ENCODE measurements around the gene PDZD8. TPM values are rescaled to one million over a fixed set of nuclear protein-coding genes. Genes with fewer than 3 reads are reported as not detected.

The PDZD8 gene
- total RNA-seq, 5 donors from 2014 or later (not counting 1 experiment from before 2014, with no cell fraction given) = 12.8 to 20.8 (median 19.4) TPM

DNA sequence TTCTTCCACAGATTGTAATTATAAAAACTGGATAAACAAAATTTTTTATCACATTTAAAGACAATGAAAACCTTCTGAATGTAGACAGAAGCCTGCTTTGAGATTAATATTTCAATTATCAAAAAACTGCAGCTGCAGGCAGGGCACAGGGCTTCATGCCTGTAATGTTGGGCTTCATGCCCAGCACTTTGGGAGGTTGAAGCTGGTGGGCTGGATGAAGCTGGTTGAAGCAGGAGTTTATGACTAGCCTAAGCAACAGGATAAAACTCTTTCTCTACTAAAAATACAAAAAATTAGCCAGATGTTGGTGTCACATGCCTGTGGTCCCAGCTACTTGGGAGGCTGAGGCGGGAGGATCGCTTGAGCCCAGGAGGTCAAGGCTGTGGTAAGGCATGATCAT lies 41.2 kb downstream of the PDZD8 start:
- Mint-ChIP-seq H3K4me1 (peaks cover 0 to 16% (median 13%) of the 10 kb centered on the region in 3 donors), H3K27me3 (no peaks in the 10 kb centered on the region), H3K4me3 (no peak overlapping the region), H3K27ac (no peak overlapping the region), H3K9me3 (peaks cover 0 to 17% (median 16%) of the 10 kb centered on the region in 3 donors), H3K36me3 (peaks cover 50% of the 10 kb centered on the region)
- WGBS (ENCODE audit: insufficient coverage) = 100% methylated on average over 2 of the region's 2 CpGs
- ATAC-seq (replicated peaks in 1 of 4) (no peak), DNase-seq (no peak)
- H3K27me3 ChIP-seq (replicated peaks in 1 of 2; ENCODE audit: control insufficient read depth in 2 of 2, extremely low read depth in 1 of 2, insufficient read depth in 2 of 2, low read length in 1 of 2) = no peaks in the 10 kb centered on the region
- no peak overlapping the region for H3K4me3 ChIP-seq (ENCODE audit: control insufficient read depth in 1 of 2, extremely low read depth in 1 of 2, low read length in 1 of 2)
- ChIA-PET POLR2A (no interaction called here), CTCF (interaction anchor here in 1 of 2 donors (0.6 kb wide), 1 partner anchor 8 kb away, joined by 4 read pairs; no protein-coding TSS in a partner anchor)
- no peaks in the 10 kb centered on the region for H3K9me3 ChIP-seq
- H3K36me3 ChIP-seq (ENCODE audit: control insufficient read depth in 2 of 2, extremely low read depth in 1 of 2, insufficient read depth in 1 of 2, low read length in 1 of 2) = peaks cover 0 to 4% of the 10 kb centered on the region in 2 donors
- H3K27ac ChIP-seq (ENCODE audit: low read length) = no peak overlapping the region
- no peaks in the 10 kb centered on the region for H3K4me1 ChIP-seq (ENCODE audit: control insufficient read depth in 1 of 2, extremely low read depth in 1 of 2, insufficient read depth in 2 of 2, low read length in 2 of 2)

DNA sequence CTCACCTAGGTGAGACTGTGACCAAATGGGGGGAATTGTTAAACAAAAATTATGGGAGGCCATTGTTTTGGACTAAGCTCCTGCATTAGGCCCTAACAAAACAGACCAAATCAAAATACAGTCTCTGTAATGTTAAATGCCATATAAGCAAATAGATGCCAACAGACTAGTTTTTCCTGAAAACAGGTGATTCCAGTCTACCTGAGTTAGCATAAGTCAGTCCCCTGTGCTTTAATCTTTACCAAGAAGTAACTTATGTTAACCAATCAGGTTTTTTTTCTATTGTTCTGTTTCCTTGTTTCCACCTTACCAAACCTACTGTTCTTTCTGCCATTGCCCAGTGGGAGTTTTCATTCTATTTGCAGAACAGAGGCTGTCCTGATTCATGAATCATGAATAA lies 48.0 kb downstream of the PDZD8 start:
- no peak overlapping the region for H3K27ac Mint-ChIP-seq
- Histone ChIP-seq H3K9me3 (no peaks in the 10 kb centered on the region), H3K4me1 (ENCODE audit: control insufficient read depth in 1 of 2, extremely low read depth in 1 of 2, insufficient read depth in 2 of 2, low read length in 2 of 2) (no peaks in the 10 kb centered on the region), H3K27ac (ENCODE audit: low read length) (no peak overlapping the region), H3K27me3 (replicated peaks in 1 of 2; ENCODE audit: control insufficient read depth in 2 of 2, extremely low read depth in 1 of 2, insufficient read depth in 2 of 2, low read length in 1 of 2) (no peaks in the 10 kb centered on the region), H3K4me3 (ENCODE audit: control insufficient read depth in 1 of 2, extremely low read depth in 1 of 2, low read length in 1 of 2) (no peak overlapping the region), H3K36me3 (ENCODE audit: control insufficient read depth in 2 of 2, extremely low read depth in 1 of 2, insufficient read depth in 1 of 2, low read length in 1 of 2) (peaks cover 0 to 7% of the 10 kb centered on the region in 2 donors)
- DNase-seq (no peak), ATAC-seq (replicated peaks in 1 of 4) (no peak)
- H3K4me1 Mint-ChIP-seq = peaks cover 7 to 22% (median 21%) of the 10 kb centered on the region in 3 donors
- H3K4me3 Mint-ChIP-seq = no peak overlapping the region
- peaks cover 32% of the 10 kb centered on the region for H3K36me3 Mint-ChIP-seq
- ChIA-PET CTCF (no interaction called here), POLR2A (no interaction called here)
- H3K27me3 Mint-ChIP-seq = no peaks in the 10 kb centered on the region
- H3K9me3 Mint-ChIP-seq = no peaks in the 10 kb centered on the region

DNA sequence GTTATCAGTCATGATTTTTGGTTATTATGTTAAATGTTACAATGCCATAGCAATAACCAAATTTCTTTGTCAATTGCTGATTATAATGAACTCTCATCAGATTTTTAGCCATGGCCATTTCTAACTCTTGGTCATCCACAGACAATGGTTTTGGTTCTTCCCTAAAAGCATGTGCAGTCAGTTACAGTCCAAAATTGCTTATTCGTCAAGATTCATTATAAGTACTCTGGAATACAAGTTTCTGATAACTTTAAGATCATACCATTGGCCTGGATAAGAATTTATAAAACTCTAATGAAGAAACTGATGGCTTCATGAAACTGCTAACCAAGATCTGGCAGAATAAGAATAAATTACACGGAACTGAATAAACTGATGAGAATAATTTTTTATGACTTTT lies 50.9 kb downstream of the PDZD8 start:
- POLR2A ChIA-PET = no interaction called here
- Mint-ChIP-seq H3K27me3 (no peaks in the 10 kb centered on the region), H3K36me3 (peaks cover 20% of the 10 kb centered on the region), H3K4me3 (no peak overlapping the region), H3K4me1 (peaks cover 7 to 10% (median 9%) of the 10 kb centered on the region in 3 donors), H3K27ac (no peak overlapping the region), H3K9me3 (no peaks in the 10 kb centered on the region)
- no peak overlapping the region for H3K27ac ChIP-seq (ENCODE audit: low read length)
- no peak overlapping the region for H3K4me3 ChIP-seq (ENCODE audit: control insufficient read depth in 1 of 2, extremely low read depth in 1 of 2, low read length in 1 of 2)
- no peaks in the 10 kb centered on the region for H3K9me3 ChIP-seq
- H3K4me1 ChIP-seq (ENCODE audit: control insufficient read depth in 1 of 2, extremely low read depth in 1 of 2, insufficient read depth in 2 of 2, low read length in 2 of 2) = no peaks in the 10 kb centered on the region
- H3K27me3 ChIP-seq (replicated peaks in 1 of 2; ENCODE audit: control insufficient read depth in 2 of 2, extremely low read depth in 1 of 2, insufficient read depth in 2 of 2, low read length in 1 of 2) = no peaks in the 10 kb centered on the region
- no CpG with 5 or more reads among the region's 2 CpGs for WGBS (ENCODE audit: insufficient coverage)
- ATAC-seq (replicated peaks in 1 of 4) (no peak), DNase-seq (no peak)
- CTCF ChIA-PET = interaction anchor here (0.6 to 0.7 kb wide), 4 partner anchors 26 to 995 kb away, joined by 3 to 13 read pairs (median 6); no protein-coding TSS in a partner anchor
- H3K36me3 ChIP-seq (ENCODE audit: control insufficient read depth in 2 of 2, extremely low read depth in 1 of 2, insufficient read depth in 1 of 2, low read length in 1 of 2) = peaks cover 0 to 7% of the 10 kb centered on the region in 2 donors

DNA sequence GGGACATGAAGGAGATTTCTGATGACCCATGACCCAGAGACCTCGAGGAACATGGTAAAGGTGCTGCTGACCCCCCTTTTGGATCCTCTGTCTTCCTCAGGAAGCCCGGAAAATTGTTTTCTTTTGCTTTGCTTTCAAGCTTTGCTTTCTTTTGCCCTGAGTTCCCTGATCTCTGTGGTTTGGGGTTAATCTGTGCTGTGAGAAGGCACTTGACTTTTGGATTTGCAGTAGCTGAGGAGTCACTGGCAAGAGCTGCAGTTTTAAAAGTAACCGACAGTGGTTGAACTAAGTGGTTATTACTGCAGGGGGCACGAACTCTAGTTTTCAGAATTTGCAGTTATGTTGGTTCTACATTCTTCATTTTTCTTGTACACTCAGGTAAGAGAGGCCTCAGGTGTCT lies 53.0 kb downstream of the PDZD8 start:
- no peaks in the 10 kb centered on the region for H3K27me3 Mint-ChIP-seq
- Histone ChIP-seq H3K4me1 (ENCODE audit: control insufficient read depth in 1 of 2, extremely low read depth in 1 of 2, insufficient read depth in 2 of 2, low read length in 2 of 2) (no peaks in the 10 kb centered on the region), H3K27me3 (replicated peaks in 1 of 2; ENCODE audit: control insufficient read depth in 2 of 2, extremely low read depth in 1 of 2, insufficient read depth in 2 of 2, low read length in 1 of 2) (no peaks in the 10 kb centered on the region), H3K4me3 (ENCODE audit: control insufficient read depth in 1 of 2, extremely low read depth in 1 of 2, low read length in 1 of 2) (no peak overlapping the region), H3K9me3 (no peaks in the 10 kb centered on the region), H3K36me3 (ENCODE audit: control insufficient read depth in 2 of 2, extremely low read depth in 1 of 2, insufficient read depth in 1 of 2, low read length in 1 of 2) (peaks cover 0 to 7% of the 10 kb centered on the region in 2 donors), H3K27ac (ENCODE audit: low read length) (no peak overlapping the region)
- DNase-seq = no peak
- no peak overlapping the region for H3K27ac Mint-ChIP-seq
- H3K9me3 Mint-ChIP-seq = no peaks in the 10 kb centered on the region
- H3K4me3 Mint-ChIP-seq = no peak overlapping the region
- peaks cover 5 to 10% (median 7%) of the 10 kb centered on the region in 3 donors for H3K4me1 Mint-ChIP-seq
- ChIA-PET CTCF (interaction anchor here (0.8 to 1.6 kb wide), 3 partner anchors 73 to 106 kb away, joined by 3 to 6 read pairs (median 5); no protein-coding TSS in a partner anchor), POLR2A (no interaction called here)
- no peak for ATAC-seq (replicated peaks in 1 of 4)
- WGBS (ENCODE audit: insufficient coverage) = 80% methylated on average over 2 of the region's 4 CpGs
- H3K36me3 Mint-ChIP-seq = peaks cover 23% of the 10 kb centered on the region

DNA sequence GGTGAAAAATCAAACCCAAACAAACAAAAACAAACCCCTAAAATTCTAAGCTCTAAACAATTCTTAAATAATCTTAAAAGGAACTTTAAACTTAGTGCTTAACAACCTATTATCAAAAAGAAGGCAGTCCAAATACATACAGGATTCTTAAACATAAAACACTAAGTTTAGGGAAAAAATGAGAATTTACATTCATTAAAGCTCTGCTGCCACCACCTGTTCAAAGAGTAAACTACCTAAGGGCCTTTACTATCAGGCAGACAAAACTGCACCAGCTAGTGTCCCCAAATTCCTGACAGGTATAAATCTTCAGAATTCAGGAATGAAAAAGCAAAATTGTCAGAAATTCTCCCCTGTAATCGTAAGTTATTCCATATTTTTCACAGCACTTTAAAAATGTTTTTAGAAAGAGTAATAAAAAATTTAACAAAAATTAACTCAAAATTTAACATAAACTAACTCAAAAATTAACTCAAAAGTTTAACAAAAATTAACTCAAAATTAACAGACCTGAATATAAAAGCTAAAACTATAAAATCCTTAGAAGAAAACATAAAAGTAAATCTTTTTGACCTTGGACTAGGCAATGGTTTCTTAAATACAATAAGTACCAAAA lies 55.1 kb downstream of the PDZD8 start:
- ChIA-PET CTCF (interaction anchor here (0.6 to 3.8 kb wide), 16 partner anchors 9 to 993 kb away, joined by 3 to 45 read pairs (median 4); no protein-coding TSS in a partner anchor), POLR2A (interaction anchor here (0.7 kb wide), 2 partner anchors 22 to 44 kb away, joined by 3 read pairs; no protein-coding TSS in a partner anchor)
- Histone ChIP-seq H3K36me3 (ENCODE audit: control insufficient read depth in 2 of 2, extremely low read depth in 1 of 2, insufficient read depth in 1 of 2, low read length in 1 of 2) (no peaks in the 10 kb centered on the region), H3K4me3 (ENCODE audit: control insufficient read depth in 1 of 2, extremely low read depth in 1 of 2, low read length in 1 of 2) (no peak overlapping the region), H3K27ac (ENCODE audit: low read length) (no peak overlapping the region), H3K27me3 (replicated peaks in 1 of 2; ENCODE audit: control insufficient read depth in 2 of 2, extremely low read depth in 1 of 2, insufficient read depth in 2 of 2, low read length in 1 of 2) (no peaks in the 10 kb centered on the region), H3K9me3 (no peaks in the 10 kb centered on the region), H3K4me1 (ENCODE audit: control insufficient read depth in 1 of 2, extremely low read depth in 1 of 2, insufficient read depth in 2 of 2, low read length in 2 of 2) (no peaks in the 10 kb centered on the region)
- no CpG with 5 or more reads among the region's 1 CpG for WGBS (ENCODE audit: insufficient coverage)
- H3K27ac Mint-ChIP-seq = no peak overlapping the region
- H3K4me3 Mint-ChIP-seq = no peak overlapping the region
- H3K27me3 Mint-ChIP-seq = no peaks in the 10 kb centered on the region
- DNase-seq (peak in 1 of 35 experiments; percentile 42), ATAC-seq (replicated peaks in 1 of 4) (no peak)
- peaks cover 16% of the 10 kb centered on the region for H3K36me3 Mint-ChIP-seq
- H3K9me3 Mint-ChIP-seq = no peaks in the 10 kb centered on the region
- peaks cover 5 to 10% (median 7%) of the 10 kb centered on the region in 3 donors for H3K4me1 Mint-ChIP-seq

DNA sequence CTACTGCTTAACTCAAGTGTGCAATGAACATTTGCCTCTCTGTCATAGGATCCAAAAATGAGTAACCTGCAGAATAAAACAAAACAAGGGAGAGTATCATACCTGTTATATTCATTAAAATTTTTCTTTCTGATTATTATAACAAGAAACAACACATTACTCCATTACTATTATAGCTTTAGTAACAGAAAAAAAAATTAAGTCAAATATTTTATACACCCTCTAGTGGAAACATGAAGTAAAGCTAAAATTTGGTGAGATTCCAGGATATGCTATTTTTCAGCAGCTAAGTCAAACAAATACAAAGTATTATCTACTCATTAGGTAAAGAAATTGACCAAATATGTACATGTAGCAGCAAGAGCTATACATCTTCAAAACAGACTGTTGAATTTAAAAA lies 56.3 kb downstream of the PDZD8 start:
- H3K4me3 Mint-ChIP-seq = no peak overlapping the region
- CTCF ChIA-PET = interaction anchor here (0.6 to 3.8 kb wide), 14 partner anchors 10 to 941 kb away, joined by 3 to 45 read pairs (median 4); no protein-coding TSS in a partner anchor
- ATAC-seq (replicated peaks in 1 of 4) (no peak), DNase-seq (no peak)
- Histone ChIP-seq H3K36me3 (ENCODE audit: control insufficient read depth in 2 of 2, extremely low read depth in 1 of 2, insufficient read depth in 1 of 2, low read length in 1 of 2) (peaks cover 0 to 4% of the 10 kb centered on the region in 2 donors), H3K27me3 (replicated peaks in 1 of 2; ENCODE audit: control insufficient read depth in 2 of 2, extremely low read depth in 1 of 2, insufficient read depth in 2 of 2, low read length in 1 of 2) (no peaks in the 10 kb centered on the region), H3K27ac (ENCODE audit: low read length) (no peak overlapping the region), H3K9me3 (no peaks in the 10 kb centered on the region), H3K4me1 (ENCODE audit: control insufficient read depth in 1 of 2, extremely low read depth in 1 of 2, insufficient read depth in 2 of 2, low read length in 2 of 2) (no peaks in the 10 kb centered on the region), H3K4me3 (ENCODE audit: control insufficient read depth in 1 of 2, extremely low read depth in 1 of 2, low read length in 1 of 2) (no peak overlapping the region)
- H3K9me3 Mint-ChIP-seq = no peaks in the 10 kb centered on the region
- POLR2A ChIA-PET = interaction anchor here in 1 of 2 donors (0.6 kb wide), 1 partner anchor 1337 kb away, joined by 3 read pairs; no protein-coding TSS in a partner anchor
- no peak overlapping the region for H3K27ac Mint-ChIP-seq
- H3K4me1 Mint-ChIP-seq = peaks cover 4 to 10% (median 7%) of the 10 kb centered on the region in 3 donors
- H3K27me3 Mint-ChIP-seq = no peaks in the 10 kb centered on the region
- H3K36me3 Mint-ChIP-seq = peaks cover 27% of the 10 kb centered on the region

All from T-cell (primary cell).